Neutrophil (primary cell): ENCODE results near the gene LAMC2.

Experiments
- H3K27ac ChIP-seq: fragments of 200-600 bp; sonication (generic); 2 replicates; pipeline ENCODE4 v1.5.1; 2016; ENCODE audit warnings: mild to moderate bottlenecking, moderate library complexity
- H3K27me3 ChIP-seq: fragments of 200-600 bp; sonication (generic); 2 replicates; pipeline ENCODE4 v1.6.0; 2016; ENCODE audit warnings: mild to moderate bottlenecking
- H3K36me3 ChIP-seq: fragments of 200-600 bp; sonication (generic); 2 replicates; pipeline ENCODE4 v1.5.1; 2017
- H3K4me1 ChIP-seq, 2 experiments: fragments of 200-600 bp in 1 of 2; sonication (generic) in 1 of 2; 1 replicate in 1 of 2; 2 replicates in 1 of 2; pipeline versions ENCODE4 v1.5.1 to v1.6.1; 2013 to 2016; ENCODE audit warnings: low read depth in 1 of 2, low read length in 1 of 2, mild to moderate bottlenecking in 1 of 2, moderate library complexity in 1 of 2; ENCODE audit not compliant: control insufficient read depth in 1 of 2, insufficient read depth in 1 of 2
- H3K4me3 ChIP-seq, 2 experiments: fragments of 200-600 bp in 1 of 2; sonication (generic) in 1 of 2; 1 replicate in 1 of 2; 2 replicates in 1 of 2; pipeline ENCODE4 v1.5.1; 2013 to 2016; ENCODE audit warnings: low read depth in 1 of 2, low read length in 1 of 2, mild to moderate bottlenecking in 1 of 2, moderate library complexity in 1 of 2
- H3K9me3 ChIP-seq: fragments of 200-600 bp; sonication (generic); 2 replicates; pipeline ENCODE4 v1.5.1; 2016
- CTCF ChIP-seq: fragments of 200-600 bp; sonication (generic); IDR thresholded peaks from 2 replicates; pipeline ENCODE4 v1.5.1; 2016; ENCODE audit warnings: antibody characterized with exemption

The LAMC2 gene

GRCh38 chr1:183282101-183282855, 96.2 kb downstream of the LAMC2 start:
- Histone ChIP-seq H3K4me3 (no peak overlapping the region), H3K4me1 (peaks cover 37 to 40% of the 10 kb centered on the region in 2 experiments), H3K27me3 (no peaks in the 10 kb centered on the region), H3K9me3 (no peaks in the 10 kb centered on the region), H3K36me3 (no peaks in the 10 kb centered on the region), H3K27ac (no peak overlapping the region)
- no peak for TF ChIP-seq CTCF

- TF ChIP-seq CTCF, result no peak
- Histone ChIP-seq H3K27me3 (no peaks in the 10 kb centered on the region), H3K4me1 (peaks cover 35 to 38% of the 10 kb centered on the region in 2 experiments), H3K9me3 (no peaks in the 10 kb centered on the region), H3K27ac (no peak overlapping the region), H3K4me3 (no peak overlapping the region), H3K36me3 (no peaks in the 10 kb centered on the region)
Observed at GRCh38 chr1:183283286-183283685, 97.2 kb downstream of the LAMC2 start.

GRCh38 chr1:183284086-183284485, 98.0 kb downstream of the LAMC2 start:
- H3K27ac ChIP-seq, result no peak overlapping the region
- no peak for TF ChIP-seq CTCF
- no peak overlapping the region for H3K4me3 ChIP-seq

GRCh38 chr1:183285256-183285655, 99.2 kb downstream of the LAMC2 start:
- Histone ChIP-seq H3K9me3 (no peaks in the 10 kb centered on the region), H3K4me1 (peaks cover 15 to 18% of the 10 kb centered on the region in 2 experiments), H3K36me3 (no peaks in the 10 kb centered on the region), H3K27me3 (no peaks in the 10 kb centered on the region), H3K4me3 (no peak overlapping the region), H3K27ac (no peak overlapping the region)
- no peak for TF ChIP-seq CTCF

More at GRCh38 chr1:183284086-183284485, 98.0 kb downstream of the LAMC2 start:
- Histone ChIP-seq H3K9me3 (no peaks in the 10 kb centered on the region), H3K4me1 (peaks cover 27 to 30% of the 10 kb centered on the region in 2 experiments), H3K27me3 (no peaks in the 10 kb centered on the region), H3K36me3 (no peaks in the 10 kb centered on the region)

- no peak for TF ChIP-seq CTCF
- no peaks in the 10 kb centered on the region for H3K27me3 ChIP-seq
Observed at GRCh38 chr1:183285746-183286145, 99.7 kb downstream of the LAMC2 start.

More at GRCh38 chr1:183285746-183286145, 99.7 kb downstream of the LAMC2 start:
- H3K4me3 ChIP-seq, result no peak overlapping the region
- no peak overlapping the region for H3K27ac ChIP-seq
- no peaks in the 10 kb centered on the region for H3K36me3 ChIP-seq
- H3K9me3 ChIP-seq, result no peaks in the 10 kb centered on the region
- H3K4me1 ChIP-seq, result peaks cover 10 to 13% of the 10 kb centered on the region in 2 experiments
